ENCODE data around the gene DNM3.

Gene DNM3

DNA sequence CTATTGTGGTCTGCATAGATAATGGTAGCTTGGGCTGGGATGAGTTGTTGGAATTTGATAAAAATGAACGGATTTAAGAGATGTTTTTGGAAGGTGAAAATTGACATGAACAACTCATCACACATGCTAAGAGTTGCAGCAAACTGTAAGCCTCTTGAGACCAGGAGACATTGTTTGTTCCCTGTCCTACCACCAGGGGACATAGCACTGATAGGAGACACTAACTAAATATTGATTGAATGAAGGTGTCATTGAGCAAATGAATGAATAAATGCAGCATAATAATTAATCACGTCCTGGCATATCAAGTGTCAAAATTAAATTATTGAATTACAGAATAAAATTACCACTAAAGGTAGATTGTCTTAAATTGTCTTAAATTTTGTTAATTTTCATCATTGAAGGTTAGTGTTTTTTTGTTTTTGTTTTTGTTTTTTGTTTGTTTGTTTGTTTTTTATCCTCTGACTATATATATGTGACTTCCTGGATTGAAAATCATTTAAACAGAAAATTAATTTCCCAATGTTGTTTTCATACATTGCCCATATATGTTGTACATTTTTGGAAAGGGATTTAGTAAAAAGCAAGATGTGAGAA, 293.9 kb downstream of the DNM3 start:
- DNase-seq (ENCODE audit: extremely low read depth in 1 of 2, low read depth in 1 of 2) = no peak

DNA sequence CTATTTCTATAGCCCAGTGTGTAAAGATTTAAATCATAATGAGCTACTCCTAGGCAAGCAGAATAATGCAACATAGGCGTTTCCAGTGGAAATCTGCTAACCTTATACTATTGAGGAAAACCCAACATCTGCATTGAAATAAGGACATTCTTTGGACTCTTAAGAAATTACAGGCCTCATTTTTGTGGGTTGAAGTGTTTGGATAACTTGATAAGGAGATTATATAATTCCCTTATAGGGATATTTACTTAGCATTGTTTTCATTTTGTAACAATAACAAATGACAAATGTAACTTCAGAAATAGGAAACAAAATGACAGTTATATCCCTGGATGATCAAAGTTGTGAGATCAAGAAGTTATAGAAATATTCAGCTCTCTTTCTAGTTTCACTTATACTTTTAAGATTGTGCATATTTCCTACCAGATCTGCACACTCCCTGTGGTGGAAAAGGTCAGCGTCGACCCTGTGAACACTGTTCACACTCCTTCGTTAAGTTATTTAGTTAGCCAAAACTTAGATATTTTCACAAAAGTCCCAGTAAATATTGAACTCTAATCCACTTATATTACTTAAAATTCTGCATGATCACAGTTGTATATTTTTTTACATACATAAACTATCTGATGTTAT, 294.8 kb downstream of the DNM3 start:
- DNase-seq (ENCODE audit: extremely low read depth in 1 of 2, low read depth in 1 of 2) = no peak

DNA sequence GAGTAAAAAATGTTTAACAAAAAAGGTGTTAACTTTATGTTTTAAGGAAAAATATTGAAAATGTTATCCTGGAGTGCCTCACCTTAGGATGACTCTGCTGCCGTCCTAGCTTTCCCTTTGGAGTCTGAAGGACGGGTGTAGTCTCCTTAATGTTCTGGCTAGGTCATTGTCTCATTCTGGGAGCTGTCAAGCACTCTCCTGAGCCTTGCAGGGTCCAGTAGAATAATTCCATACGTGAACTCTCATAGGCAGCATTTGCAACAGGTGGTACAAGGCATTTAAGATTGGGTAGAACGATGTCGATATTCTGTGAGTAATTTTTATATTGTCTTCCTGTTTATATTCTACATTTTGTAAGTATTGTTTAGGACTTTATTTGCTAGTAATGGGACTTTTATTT, 295.6 kb downstream of the DNM3 start:
- DNase-seq (ENCODE audit: extremely low read depth in 1 of 2, low read depth in 1 of 2) = no peak

DNA sequence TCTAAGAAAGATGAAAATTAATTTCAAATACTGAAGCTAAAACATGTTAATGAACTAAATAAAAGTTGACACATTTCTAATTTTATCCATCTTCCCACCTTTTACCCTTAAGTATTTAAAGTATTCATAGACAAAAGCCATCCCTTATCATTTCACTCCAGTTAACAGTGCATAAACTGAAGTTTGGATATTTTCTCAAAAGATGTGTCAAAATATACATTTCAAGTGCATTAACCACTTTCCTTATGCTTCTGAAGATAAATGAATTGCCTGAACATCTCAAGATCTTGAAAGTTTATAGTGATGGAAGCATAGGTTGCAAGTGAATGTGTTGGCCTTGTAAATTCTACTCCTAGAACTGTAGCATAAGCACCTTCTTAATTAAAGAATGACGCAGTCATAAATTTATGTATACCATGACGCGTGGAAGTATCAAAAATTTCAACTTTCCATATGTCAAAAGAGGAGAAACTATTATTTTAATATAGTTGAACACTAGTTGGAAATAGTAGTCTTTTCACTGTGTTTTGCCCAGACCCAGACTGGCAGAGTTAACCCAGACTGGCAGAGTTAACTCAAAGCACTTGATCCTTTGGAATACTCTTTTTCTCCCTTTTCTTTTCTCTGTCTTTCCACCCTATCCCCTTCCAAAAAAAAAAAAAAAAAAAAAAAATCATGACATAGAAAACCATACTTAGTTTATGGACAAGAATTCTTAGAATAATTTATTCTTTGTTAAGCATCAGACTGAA, 296.6 kb downstream of the DNM3 start:
- no peak for DNase-seq (ENCODE audit: extremely low read depth in 1 of 2, low read depth in 1 of 2)

DNA sequence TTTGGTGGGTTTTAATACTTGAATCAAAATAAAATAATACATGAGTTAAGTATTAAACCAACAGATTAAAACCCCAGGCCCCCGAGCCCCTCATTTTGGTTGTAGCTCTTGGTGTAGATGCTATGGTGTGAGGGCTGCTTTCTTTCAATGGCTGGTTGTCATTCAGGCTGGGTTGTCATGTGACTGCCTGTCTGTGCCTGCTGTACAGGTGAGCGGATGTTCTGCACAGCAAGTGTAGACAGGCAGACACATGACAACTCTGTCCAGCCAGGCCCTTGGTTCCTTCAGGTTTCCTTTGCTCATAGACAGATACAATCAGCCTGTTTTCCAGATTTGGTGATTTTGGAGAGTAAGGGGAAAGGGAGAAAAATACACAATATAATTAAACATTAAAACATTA, 297.3 kb downstream of the DNM3 start:
- DNase-seq (ENCODE audit: extremely low read depth in 1 of 2, low read depth in 1 of 2) = no peak

DNA sequence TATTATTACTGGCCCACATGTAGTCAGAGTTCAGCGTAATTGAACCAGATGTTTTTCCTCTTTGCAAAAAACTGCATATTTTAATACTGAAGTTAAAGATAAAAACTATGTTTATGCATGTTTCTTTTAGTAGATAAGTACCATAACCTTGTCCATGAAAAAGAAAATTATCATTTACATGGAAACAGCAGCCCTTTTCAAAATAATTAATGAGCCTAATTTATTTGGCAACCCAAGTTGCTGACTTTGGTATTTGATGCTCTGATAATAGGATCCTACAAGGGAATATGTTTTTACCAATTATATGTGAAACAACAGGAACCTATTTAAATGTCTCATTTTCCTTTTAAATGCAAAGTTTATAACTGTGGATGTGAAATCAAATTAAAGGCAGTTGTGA, 297.9 kb downstream of the DNM3 start:
- no peak for DNase-seq (ENCODE audit: extremely low read depth in 1 of 2, low read depth in 1 of 2)

DNA sequence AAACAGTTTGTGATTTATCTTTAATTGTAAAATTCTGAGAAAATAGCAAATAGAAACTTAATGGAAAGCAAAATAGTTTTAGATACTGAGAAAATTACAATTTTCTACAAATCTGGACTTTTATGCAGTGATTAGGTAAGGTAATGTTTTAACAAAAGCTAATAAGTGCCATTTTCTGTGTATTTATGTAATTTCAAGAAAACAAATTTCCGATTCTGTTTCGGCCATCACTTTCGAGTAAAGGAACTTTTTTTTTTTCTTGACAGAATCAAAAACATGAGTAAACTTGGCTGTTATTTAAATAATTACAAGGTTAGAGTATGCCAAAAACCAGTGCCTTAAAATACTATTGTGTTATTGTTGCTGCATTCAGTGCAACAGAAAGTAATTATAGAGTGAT, 298.8 kb downstream of the DNM3 start:
- DNase-seq (ENCODE audit: extremely low read depth in 1 of 2, low read depth in 1 of 2) = no peak

DNA sequence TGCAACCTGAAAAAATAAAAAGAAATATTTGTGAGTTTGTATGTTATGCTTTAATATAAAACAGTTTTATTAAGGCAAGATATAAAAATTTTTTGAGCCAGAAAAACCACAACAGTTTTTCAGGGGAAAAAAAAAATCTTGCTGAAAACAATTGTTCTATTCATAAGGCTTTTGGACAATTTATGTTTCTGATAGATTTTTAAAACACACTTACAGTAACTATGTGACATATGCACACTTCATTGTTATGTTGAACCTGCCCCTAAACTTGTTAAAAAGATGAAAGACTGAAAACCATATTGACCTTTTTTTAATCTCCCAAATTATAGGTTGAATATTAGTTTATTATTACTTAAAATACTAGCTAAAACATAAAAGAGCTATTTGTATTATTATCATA, 299.3 kb downstream of the DNM3 start:
- DNase-seq (ENCODE audit: extremely low read depth in 1 of 2, low read depth in 1 of 2) = no peak

DNA sequence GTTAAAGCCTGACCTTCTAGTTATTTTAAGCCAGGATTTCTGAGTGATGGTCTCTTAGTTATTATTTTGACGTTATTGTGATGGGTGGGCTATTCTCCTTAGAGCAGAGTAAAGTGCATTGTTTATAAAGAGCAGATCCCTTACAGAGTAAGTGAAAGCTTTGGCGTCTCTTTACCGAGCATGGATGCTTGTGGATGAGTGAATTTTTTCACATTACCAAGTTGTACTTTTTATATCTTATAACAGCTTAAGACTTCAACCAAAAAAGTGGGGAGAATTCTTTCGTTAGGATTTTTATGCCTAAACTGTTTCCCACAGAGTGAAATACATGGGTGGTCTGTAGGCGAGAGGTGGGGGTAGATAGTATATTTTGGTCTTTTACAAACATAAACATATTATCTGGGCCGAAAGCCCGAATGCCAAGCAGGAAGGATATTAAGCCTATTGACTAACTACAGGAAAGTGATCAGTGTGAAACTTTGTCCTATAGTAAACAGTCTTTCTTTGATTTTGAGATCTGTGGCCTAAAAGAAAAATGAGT, 300.1 kb downstream of the DNM3 start:
- no peak for DNase-seq (ENCODE audit: extremely low read depth in 1 of 2, low read depth in 1 of 2)

DNA sequence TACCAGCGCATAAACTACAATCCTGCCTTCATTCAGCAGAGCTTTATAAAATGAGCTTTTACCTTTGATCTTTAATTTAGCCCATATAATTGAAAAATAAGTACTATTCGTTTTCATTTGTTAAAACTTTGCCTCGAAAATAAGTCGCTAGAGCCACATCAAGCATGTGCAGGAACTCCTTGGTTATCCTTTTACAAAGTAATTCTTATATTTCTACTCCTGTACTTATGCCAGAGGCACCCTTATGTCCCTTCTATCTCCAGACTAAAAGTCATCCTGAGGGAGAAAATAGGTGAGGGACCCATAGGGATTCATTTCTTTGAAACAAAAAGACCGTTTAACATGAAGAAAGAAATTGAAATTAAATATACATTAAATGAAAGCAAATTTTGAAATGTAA, 301.0 kb downstream of the DNM3 start:
- no peak for DNase-seq (ENCODE audit: extremely low read depth in 1 of 2, low read depth in 1 of 2)

DNA sequence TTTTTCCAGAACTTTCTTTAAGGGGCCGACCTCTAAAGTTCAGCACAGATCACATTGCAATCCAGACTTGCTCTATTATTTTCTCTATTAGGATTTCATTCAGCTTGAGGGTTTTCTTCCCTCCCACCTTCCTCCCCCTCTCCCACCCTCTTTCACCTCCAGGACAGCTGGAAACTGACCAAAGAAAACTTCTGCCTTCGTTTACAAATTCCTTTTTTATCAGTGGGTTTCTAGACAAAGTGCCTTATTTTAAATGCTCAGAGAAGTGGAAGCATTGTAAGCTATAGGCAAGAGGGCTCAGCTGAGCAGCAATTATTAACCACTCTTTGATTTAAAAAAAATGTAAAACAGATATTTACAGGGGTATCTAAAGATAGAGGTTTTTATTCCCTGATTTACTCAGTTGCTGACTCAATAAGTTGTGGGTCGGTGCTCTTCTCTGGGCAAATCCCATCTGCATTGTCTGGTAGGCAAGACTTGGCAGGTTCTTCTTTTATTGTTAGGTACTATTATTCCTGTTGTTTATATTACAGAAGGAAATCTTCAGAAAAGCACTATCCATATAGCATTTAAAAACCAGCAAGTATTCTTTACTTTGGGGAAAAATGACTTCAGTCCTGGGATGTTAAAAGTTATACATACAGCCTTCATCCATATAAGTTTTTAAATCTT, 302.2 kb downstream of the DNM3 start:
- no peak for DNase-seq (ENCODE audit: extremely low read depth in 1 of 2, low read depth in 1 of 2)

DNA sequence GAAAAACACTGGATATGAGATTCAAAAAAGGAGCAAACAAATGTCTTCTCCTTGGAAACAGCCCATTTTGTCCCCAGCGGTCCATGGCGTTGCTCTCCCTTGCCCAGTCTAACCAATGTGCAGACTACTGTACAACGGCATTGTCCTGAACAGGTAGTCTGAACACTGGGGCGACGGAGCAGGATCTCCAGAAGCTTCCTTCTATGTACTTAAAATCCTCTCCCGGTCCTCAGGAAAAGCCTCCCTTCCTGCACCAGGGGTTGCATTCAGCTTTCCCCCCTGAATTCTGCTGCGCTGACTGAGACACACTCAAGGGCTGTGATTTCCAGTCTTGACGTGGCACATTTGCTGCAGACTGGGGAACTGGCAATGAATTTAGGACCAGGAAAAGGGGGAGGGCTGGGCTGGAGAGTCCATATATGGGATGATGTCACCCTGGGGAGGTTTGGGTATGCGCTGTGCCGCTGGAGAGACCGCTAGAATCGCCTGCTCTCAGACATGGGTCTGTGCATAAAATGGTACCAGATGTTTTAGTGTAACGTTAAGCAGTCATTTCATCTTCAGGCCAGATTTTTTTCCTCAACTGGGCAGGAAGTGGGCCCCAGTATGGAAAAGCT, 303.3 kb downstream of the DNM3 start:
- no peak for DNase-seq (ENCODE audit: extremely low read depth in 1 of 2, low read depth in 1 of 2)

DNA sequence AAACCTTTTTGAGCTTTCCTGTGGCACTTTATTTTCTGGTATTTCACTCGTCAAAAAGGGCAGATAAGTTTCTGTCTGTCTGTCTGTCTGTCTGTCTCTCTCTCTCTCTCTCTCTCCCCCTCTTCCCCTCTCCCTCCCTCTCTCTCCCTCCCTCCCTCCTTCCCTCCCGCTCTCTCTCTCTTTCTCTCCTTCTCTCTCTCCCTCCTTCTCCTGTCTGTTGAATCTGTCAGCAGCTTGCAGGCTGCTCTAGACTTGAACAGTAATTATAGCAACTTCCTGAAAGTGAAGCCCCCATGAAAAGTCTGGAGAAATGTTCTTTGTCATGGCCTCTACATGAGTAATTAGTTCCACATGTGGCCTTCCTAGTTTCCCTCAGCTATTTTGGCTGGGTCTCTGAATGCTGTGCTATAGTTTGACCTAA, 303.9 kb downstream of the DNM3 start:
- no peak for DNase-seq (ENCODE audit: extremely low read depth in 1 of 2, low read depth in 1 of 2)

DNA sequence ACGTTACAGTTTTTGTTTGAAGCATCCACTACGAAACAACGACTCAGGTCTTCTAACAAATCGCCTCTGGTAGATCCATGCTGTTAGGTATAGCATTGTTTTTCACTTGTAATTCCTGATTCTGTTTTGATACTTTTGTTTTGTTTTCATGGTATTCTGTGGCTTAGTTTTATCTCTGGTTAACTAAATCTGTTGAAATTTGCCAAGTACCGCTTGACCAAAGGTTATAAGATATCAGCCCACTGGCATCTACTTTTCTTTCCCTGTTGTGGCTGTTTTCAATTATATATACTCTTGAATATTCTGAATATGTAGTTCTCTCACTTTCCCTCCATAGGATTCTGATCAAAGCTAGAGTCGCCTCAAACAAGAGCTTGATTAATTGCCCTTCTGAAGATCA, 304.4 kb downstream of the DNM3 start:
- DNase-seq (ENCODE audit: extremely low read depth in 1 of 2, low read depth in 1 of 2) = no peak

DNA sequence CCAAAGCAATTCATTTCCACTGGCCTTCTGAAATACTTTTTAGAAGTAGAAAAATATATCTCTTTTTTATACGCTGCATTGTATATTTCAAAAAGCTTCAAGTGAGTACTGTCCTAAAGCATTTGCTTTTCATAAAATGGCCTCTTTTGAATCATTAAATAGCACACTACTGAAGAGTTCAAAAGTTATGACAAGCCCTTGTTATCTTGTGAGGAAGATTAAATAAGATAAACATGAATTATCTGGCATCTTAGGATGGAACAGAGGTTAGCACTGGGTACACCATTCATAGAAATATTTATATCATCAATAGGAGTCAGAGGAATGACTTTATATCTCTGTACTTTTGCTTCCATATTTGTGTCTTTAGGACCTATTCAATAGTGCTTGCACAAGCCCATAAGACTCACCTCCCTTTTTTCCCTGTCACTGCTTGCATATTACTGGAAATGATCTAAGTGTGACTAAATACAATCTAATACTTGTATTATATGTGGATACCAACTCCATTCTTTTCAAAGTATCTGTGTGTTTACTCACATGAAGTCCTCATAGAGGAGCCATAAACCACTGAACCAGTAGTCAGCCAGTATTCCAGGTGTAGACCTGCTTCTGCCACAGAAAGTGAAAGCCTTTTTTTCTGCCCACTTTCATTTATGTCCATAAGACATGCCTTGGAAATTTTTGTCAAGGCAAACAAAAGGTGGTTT, 305.0 kb downstream of the DNM3 start:
- DNase-seq (ENCODE audit: extremely low read depth in 1 of 2, low read depth in 1 of 2) = no peak

DNA sequence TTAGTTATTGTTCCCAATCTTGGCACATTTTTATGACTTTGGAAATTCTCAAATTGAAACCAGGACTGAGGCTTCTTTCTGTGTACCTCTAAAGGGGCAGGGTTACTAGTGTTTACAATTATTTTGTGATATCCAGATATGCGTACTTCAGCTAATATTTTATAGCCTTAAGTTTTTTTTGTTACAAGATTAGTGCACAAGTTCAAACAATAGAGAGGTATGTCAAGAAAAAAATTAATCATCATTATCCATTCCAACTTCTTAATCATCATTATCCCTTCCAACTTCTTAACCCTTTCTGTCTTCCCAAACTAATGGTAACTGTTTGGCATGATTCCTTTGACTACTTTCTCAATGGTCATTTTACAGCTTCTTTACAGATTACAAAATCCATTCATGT, 306.2 kb downstream of the DNM3 start:
- DNase-seq (ENCODE audit: extremely low read depth in 1 of 2, low read depth in 1 of 2) = no peak

DNA sequence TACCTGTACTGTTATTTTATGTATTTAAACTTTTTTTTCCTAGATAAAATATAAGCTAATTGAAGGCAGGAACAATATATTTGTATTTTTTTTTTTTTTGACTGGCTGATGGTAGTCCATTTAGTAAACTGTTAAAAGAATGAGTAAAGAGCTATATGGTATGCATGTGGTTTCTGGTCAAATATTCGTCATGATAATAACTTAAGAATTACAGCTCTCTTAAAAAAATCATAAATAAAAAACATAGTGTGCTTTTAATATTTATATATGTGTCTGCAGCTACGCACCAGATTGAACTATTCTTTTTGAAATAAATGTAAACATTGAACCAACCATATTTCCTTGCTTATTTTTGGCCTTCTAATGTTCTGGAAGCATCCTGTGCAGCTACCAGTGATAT, 306.9 kb downstream of the DNM3 start:
- DNase-seq (ENCODE audit: extremely low read depth in 1 of 2, low read depth in 1 of 2) = no peak

DNA sequence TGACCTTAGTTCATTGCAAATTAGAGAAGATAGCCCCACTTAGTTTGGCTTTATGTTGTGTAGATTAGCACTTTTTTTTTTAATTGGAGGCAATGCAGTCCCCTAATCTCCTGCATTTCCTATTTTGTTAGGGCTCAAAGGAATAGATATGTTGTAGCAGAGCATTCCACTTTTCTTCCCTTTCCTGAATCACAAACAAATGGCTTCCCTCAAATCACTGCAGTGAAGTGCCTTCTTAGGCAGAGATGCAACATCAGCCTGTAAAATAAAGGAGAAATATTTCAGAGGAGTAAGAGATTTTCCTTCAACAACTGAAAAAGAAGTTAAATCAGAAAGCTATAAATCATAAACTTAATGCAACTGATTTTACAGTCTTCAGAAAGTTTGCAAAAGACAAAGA, 307.4 kb downstream of the DNM3 start:
- DNase-seq (ENCODE audit: extremely low read depth in 1 of 2, low read depth in 1 of 2) = no peak

DNA sequence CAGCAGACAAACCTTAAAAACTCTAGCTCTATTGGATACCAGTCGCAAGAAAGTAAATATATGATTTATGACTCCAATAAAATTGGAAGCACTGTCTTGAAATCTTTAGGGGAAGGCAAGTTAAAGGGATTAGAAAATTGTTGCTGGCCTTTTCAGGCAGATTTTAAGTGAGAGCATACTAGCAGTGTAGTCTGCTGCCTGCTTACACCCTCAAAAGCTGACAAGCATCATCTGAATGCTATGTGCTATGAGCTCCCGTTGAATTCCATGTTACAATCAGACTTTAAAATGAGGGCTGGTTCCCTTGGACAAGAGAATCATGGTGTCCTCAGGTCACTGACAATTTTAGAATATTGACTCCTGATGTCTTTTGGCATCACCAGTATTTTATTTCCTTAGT, 308.0 kb downstream of the DNM3 start:
- DNase-seq (ENCODE audit: extremely low read depth in 1 of 2, low read depth in 1 of 2) = no peak

DNA sequence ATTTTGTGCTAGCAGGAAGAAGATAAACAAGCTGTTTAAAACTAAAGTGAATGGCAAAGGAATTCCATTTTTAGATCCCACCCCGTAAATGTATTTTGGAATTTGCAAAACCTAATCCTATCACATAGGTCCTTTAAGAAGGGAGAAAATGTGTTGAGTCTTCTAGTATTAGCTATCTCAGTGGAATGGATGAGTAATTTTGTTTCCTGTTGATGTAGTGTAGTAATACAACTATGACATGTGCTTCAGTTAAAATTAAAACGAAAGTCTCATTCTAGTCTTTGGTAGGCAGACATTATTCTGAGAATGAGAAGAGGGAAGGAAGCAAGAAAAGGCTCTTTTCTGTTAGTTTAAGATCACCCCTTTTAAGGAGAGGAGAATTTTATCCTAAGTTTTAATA, 313.3 kb downstream of the DNM3 start:
- no peak for DNase-seq (ENCODE audit: extremely low read depth in 1 of 2, low read depth in 1 of 2)

DNA sequence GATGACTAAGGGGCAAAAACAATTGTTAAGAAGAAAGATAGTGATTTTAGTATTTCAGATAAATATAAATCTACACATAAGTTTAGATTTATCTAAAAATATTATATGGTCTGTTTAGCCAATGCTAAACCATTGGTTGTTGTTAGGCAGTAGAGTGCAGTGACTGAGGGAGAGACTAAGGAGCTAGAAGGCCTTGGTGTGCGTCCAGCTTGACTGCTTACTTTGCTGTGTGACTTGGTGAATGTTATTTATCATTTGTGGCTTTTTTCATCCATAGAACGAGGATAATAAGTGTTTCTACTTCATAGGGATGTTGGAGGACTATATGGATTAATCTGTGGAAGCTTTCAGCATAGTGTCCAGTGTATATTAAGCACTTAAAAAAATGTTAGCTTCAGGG, 314.5 kb downstream of the DNM3 start:
- DNase-seq (ENCODE audit: extremely low read depth in 1 of 2, low read depth in 1 of 2) = no peak
